NB4 (cell line): ENCODE data around the gene LRMDA.

Experiments
- DNase-seq: peaks from one replicate; pipeline ENCODE4 v3.0.0; 2010; ENCODE audit warnings: low read depth
- H3K4me3 ChIP-seq: one replicate; pipeline ENCODE4 v1.5.1; 2011; ENCODE audit warnings: mild to moderate bottlenecking, low read depth, low read length, moderate library complexity
- MAX ChIP-seq: IDR thresholded peaks from 2 replicates; pipeline ENCODE4 v1.6.1; 2011; ENCODE audit warnings: low read depth, low read length
- MYC ChIP-seq: IDR thresholded peaks from 2 replicates; pipeline ENCODE4 v1.6.1; 2011; ENCODE audit warnings: low read depth, low read length
- POLR2A ChIP-seq: IDR thresholded peaks from 2 replicates; pipeline ENCODE4 v1.6.1; 2011; ENCODE audit warnings: mild to moderate bottlenecking; ENCODE audit not compliant: insufficient read length; ENCODE audit errors: extremely low read depth
- TF ChIP-seq, protein P1 (sequence below): IDR thresholded peaks from one replicate; pipeline ENCODE4 v1.5.1; 2012; ENCODE audit warnings: low read depth, low read length

LRMDA gene

GRCh38 chr10:76315240-76315639, 883.8 kb downstream of the LRMDA start:
- H3K4me3 ChIP-seq: no peak overlapping the region
- no peak for DNase-seq
- TF ChIP-seq POLR2A (no peak), MAX (no peak), MYC (no peak)
- TF ChIP-seq, protein P1, sequence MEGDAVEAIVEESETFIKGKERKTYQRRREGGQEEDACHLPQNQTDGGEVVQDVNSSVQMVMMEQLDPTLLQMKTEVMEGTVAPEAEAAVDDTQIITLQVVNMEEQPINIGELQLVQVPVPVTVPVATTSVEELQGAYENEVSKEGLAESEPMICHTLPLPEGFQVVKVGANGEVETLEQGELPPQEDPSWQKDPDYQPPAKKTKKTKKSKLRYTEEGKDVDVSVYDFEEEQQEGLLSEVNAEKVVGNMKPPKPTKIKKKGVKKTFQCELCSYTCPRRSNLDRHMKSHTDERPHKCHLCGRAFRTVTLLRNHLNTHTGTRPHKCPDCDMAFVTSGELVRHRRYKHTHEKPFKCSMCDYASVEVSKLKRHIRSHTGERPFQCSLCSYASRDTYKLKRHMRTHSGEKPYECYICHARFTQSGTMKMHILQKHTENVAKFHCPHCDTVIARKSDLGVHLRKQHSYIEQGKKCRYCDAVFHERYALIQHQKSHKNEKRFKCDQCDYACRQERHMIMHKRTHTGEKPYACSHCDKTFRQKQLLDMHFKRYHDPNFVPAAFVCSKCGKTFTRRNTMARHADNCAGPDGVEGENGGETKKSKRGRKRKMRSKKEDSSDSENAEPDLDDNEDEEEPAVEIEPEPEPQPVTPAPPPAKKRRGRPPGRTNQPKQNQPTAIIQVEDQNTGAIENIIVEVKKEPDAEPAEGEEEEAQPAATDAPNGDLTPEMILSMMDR: no peak

- no peak overlapping the region for H3K4me3 ChIP-seq
- no peak for DNase-seq
- TF ChIP-seq, protein P1: no peak
- TF ChIP-seq MYC: no peak
- no peak for TF ChIP-seq POLR2A
- TF ChIP-seq MAX: no peak
These were observed 884.8 kb downstream of the LRMDA start for GRCh38 chr10:76316234-76316633.

GRCh38 chr10:76317078-76317477, 885.7 kb downstream of the LRMDA start:
- no peak for DNase-seq
- H3K4me3 ChIP-seq: no peak overlapping the region
- TF ChIP-seq MYC (no peak), MAX (no peak), POLR2A (no peak)
- TF ChIP-seq, protein P1: no peak

DNA sequence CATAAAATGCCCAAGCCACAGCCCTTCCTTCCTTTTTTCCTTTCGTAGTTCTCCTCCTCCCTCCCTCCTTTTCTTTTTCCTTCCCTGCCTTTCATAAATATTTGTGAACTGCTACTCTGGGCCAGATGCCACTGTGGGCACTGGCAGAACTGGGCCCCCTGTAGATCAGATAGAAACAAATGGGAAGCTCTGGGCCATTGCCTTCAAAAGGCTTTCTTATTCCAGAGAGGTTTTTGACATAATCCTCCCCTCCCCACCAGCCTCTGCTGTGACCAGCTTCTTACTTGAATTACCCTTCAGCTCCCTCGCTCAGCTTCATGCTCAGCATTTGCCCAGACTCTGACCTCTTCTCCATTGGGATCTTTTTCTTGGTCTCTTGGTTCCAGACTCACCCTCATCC, 886.8 kb downstream of the LRMDA start:
- peak; percentile 35 for DNase-seq
- no peak overlapping the region for H3K4me3 ChIP-seq
- no peak for TF ChIP-seq MYC
- no peak for TF ChIP-seq MAX
- TF ChIP-seq POLR2A: no peak
- TF ChIP-seq, protein P1: no peak

- H3K4me3 ChIP-seq: no peak overlapping the region
- no peak for DNase-seq
- no peak for TF ChIP-seq POLR2A
- TF ChIP-seq MAX: no peak
- TF ChIP-seq, protein P1: no peak
- no peak for TF ChIP-seq MYC
These were observed 888.2 kb downstream of the LRMDA start for GRCh38 chr10:76319661-76320060.

DNA sequence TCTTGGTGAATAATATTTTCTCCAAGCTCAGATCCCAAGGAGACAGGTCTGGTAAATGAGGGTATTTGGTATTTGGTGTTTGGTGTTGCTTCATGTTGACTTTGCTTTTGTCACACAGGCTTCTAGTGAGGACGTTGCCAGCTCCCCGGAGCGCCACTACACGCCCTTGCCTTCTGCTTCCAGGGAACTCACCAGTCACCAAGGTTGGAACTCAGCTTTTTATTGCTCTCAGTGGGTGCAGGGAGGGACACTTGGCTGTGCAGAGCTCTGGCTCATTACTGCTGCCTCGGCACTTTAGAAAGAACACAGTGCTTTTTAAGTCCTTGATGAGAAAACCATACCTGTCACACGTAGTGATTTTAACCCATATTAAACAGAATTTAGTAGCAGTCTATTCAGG, 892.9 kb downstream of the LRMDA start:
- TF ChIP-seq MAX: no peak
- TF ChIP-seq MYC: no peak
- TF ChIP-seq, protein P1: no peak
- TF ChIP-seq POLR2A: no peak
- no peak for DNase-seq
- no peak overlapping the region for H3K4me3 ChIP-seq
